Lower leg skin (tissue), 3 donors: ENCODE measurements around the gene PLEKHH3.
"Not testable (repeated sequence)": the region's sequence is repeated elsewhere in the genome, so short reads cannot be mapped to it uniquely, and the experiment has no call there.

ENCODE experiments used
- POLR2A ChIP-seq, 2 donors: fragments of 450-650 bp; IDR thresholded peaks; one replicate each; pipeline ENCODE4 v1.6.1; 2016 to 2017; ENCODE audit warnings: antibody characterized with exemption in 2 of 2, mild to moderate bottlenecking in 1 of 2, moderate library complexity in 1 of 2
- TF ChIP-seq, protein P1 (sequence below), 3 donors: fragments of 450-650 bp; IDR thresholded peaks; one replicate each; pipeline ENCODE4 v1.5.1; 2016; ENCODE audit warnings: antibody characterized with exemption in 3 of 3, mild to moderate bottlenecking in 3 of 3, moderate library complexity in 2 of 3

DNA sequence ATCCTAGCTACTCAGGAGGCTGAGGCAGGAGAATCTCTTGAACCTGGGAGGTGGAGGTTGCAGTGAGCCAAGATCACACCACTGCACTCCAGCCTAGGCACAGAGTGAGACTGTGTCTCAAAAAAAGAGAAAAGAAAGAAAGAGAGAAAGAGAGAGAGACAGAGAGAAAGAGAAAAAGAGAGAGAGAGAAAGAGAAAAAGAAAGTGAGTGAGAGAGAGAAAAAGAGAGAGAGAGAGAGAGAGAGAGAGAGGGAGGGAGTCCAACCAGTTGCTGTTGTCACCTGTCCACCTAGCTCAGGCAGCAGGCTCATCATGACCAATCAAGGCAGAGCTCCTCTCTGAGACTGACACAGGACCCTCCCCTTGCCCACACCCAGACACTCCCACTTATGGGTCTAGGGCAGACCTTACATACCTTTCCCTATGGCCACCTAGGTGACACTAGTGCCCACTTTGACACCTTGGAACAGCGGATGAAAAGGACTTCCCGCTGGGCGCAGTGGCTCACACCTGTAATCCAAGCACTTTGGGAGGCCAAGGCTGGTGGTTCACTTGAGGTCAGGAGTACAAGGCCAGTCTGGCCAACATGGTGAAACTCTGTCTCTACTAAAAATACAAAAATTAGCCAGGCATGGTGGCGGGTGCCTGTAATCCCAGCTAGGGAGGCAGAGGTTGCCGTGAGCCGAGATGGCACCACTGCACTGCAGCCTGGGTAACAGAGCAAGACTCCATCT, 49.6 kb downstream of the PLEKHH3 start:
- TF ChIP-seq, protein P1, sequence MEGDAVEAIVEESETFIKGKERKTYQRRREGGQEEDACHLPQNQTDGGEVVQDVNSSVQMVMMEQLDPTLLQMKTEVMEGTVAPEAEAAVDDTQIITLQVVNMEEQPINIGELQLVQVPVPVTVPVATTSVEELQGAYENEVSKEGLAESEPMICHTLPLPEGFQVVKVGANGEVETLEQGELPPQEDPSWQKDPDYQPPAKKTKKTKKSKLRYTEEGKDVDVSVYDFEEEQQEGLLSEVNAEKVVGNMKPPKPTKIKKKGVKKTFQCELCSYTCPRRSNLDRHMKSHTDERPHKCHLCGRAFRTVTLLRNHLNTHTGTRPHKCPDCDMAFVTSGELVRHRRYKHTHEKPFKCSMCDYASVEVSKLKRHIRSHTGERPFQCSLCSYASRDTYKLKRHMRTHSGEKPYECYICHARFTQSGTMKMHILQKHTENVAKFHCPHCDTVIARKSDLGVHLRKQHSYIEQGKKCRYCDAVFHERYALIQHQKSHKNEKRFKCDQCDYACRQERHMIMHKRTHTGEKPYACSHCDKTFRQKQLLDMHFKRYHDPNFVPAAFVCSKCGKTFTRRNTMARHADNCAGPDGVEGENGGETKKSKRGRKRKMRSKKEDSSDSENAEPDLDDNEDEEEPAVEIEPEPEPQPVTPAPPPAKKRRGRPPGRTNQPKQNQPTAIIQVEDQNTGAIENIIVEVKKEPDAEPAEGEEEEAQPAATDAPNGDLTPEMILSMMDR (IDR thresholded peaks at IDR 0.05), result not testable (repeated sequence)
- not testable (repeated sequence) for TF ChIP-seq POLR2A (IDR thresholded peaks at IDR 0.05)
